HG03432 (cell line): ENCODE data around the gene USH1C.

Experiments
- ATAC-seq: cut with Tn5 transposase; IDR thresholded peaks from one replicate; pipeline ENCODE4 v1.9.1; 2021; ENCODE audit warnings: mild to moderate bottlenecking, moderate library complexity; ENCODE audit not compliant: unreplicated experiment

The USH1C gene

GRCh38 chr11:17508791-17509190 lies 35.4 kb downstream of the USH1C start:
- no peak for ATAC-seq

- no peak for ATAC-seq
Observed at GRCh38 chr11:17508306-17508705, 35.9 kb downstream of the USH1C start.

GRCh38 chr11:17507773-17508172 lies 36.4 kb downstream of the USH1C start:
- ATAC-seq = no peak

GRCh38 chr11:17506942-17507341 lies 37.3 kb downstream of the USH1C start:
- no peak for ATAC-seq

- no peak for ATAC-seq
Observed at GRCh38 chr11:17506314-17506713, 37.9 kb downstream of the USH1C start.

- ATAC-seq = no peak
Observed at GRCh38 chr11:17505146-17505545, 39.1 kb downstream of the USH1C start.

- ATAC-seq = peak; percentile 80
Observed at GRCh38 chr11:17504330-17505107, 39.7 kb downstream of the USH1C start.

- no peak for ATAC-seq
Observed at GRCh38 chr11:17502630-17503029, 41.6 kb downstream of the USH1C start.

GRCh38 chr11:17500673-17501072 lies 43.5 kb downstream of the USH1C start:
- ATAC-seq = no peak

GRCh38 chr11:17498475-17498874 lies 45.7 kb downstream of the USH1C start:
- ATAC-seq = no peak

GRCh38 chr11:17498058-17498457 lies 46.2 kb downstream of the USH1C start:
- no peak for ATAC-seq

- no peak for ATAC-seq
Observed at GRCh38 chr11:17496406-17496805, 47.8 kb downstream of the USH1C start.

GRCh38 chr11:17494019-17494418 lies 50.2 kb downstream of the USH1C start:
- ATAC-seq = no peak

- ATAC-seq = no peak
Observed at GRCh38 chr11:17490938-17491337, 53.3 kb downstream of the USH1C start.

GRCh38 chr11:17490232-17490631 lies 54.0 kb downstream of the USH1C start:
- no peak for ATAC-seq

- no peak for ATAC-seq
Observed at GRCh38 chr11:17489751-17490150, 54.5 kb downstream of the USH1C start.

GRCh38 chr11:17488563-17488962 lies 55.7 kb downstream of the USH1C start:
- ATAC-seq = no peak

GRCh38 chr11:17486646-17487045 lies 57.6 kb downstream of the USH1C start:
- ATAC-seq = no peak

- no peak for ATAC-seq
Observed at GRCh38 chr11:17483505-17483904, 60.7 kb downstream of the USH1C start.

GRCh38 chr11:17481905-17482304 lies 62.3 kb downstream of the USH1C start:
- no peak for ATAC-seq

GRCh38 chr11:17479284-17480214 lies 64.7 kb downstream of the USH1C start:
- ATAC-seq = no peak

- ATAC-seq = no peak
Observed at GRCh38 chr11:17478070-17478469, 66.1 kb downstream of the USH1C start.
